Liver (tissue), 3 donors: Measurements from ENCODE around the gene CFAP73.

Experiments used
- EGR1 ChIP-seq, 2 donors: IDR thresholded peaks; 2 replicates each; pipeline ENCODE4 v1.6.1; 2016 to 2018; ENCODE audit warnings: antibody characterized with exemption in 2 of 2, low read depth in 2 of 2
- GABPA ChIP-seq, 2 donors: IDR thresholded peaks in 1 of 2; conservative IDR thresholded peaks in 1 of 2; 2 replicates each; pipeline ENCODE4 v1.6.1; 2016; ENCODE audit warnings: antibody characterized with exemption in 2 of 2, mild to moderate bottlenecking in 1 of 2, moderate library complexity in 1 of 2
- NR2F2 ChIP-seq: IDR thresholded peaks from 2 replicates; pipeline ENCODE4 v1.6.1; 2016; ENCODE audit warnings: antibody characterized with exemption
- RAD21 ChIP-seq, 2 donors: IDR thresholded peaks; 2 replicates each; pipeline ENCODE4 v1.6.1; 2016; ENCODE audit warnings: antibody characterized with exemption in 2 of 2, mild to moderate bottlenecking in 2 of 2
- RXRA ChIP-seq, 2 donors: IDR thresholded peaks; 2 replicates each; pipeline ENCODE4 v1.6.1; 2017 to 2018; ENCODE audit warnings: antibody characterized with exemption in 2 of 2, mild to moderate bottlenecking in 1 of 2
- SP1 ChIP-seq: IDR thresholded peaks from 2 replicates; pipeline ENCODE4 v1.6.1; 2018; ENCODE audit warnings: antibody characterized with exemption, mild to moderate bottlenecking
- TAF1 ChIP-seq: conservative IDR thresholded peaks from 2 replicates; pipeline ENCODE4 v1.6.1; 2016; ENCODE audit warnings: antibody characterized with exemption, mild to moderate bottlenecking
- YY1 ChIP-seq: IDR thresholded peaks from 2 replicates; pipeline ENCODE4 v1.6.1; 2016; ENCODE audit warnings: antibody characterized with exemption, mild to moderate bottlenecking
- TF ChIP-seq, protein P1 (sequence below): fragments of 150-350 bp; IDR thresholded peaks from 2 replicates; pipeline ENCODE4 v1.5.1; 2017; ENCODE audit warnings: improper control_type of control experiment, low read depth, low read length; ENCODE audit not compliant: missing input control
- TF ChIP-seq, protein P2 (sequence below): IDR thresholded peaks from 2 replicates; pipeline ENCODE4 v1.6.1; 2016; ENCODE audit warnings: antibody characterized with exemption
- TF ChIP-seq, protein P3 (sequence below): IDR thresholded peaks from 2 replicates; pipeline ENCODE4 v1.6.1; 2016; ENCODE audit warnings: antibody characterized with exemption, mild to moderate bottlenecking
- TF ChIP-seq, protein P4 (sequence below): IDR thresholded peaks from 2 replicates; pipeline ENCODE4 v1.6.1; 2016; ENCODE audit warnings: antibody characterized with exemption
- donor health status: healthy.
- donor health status: healthy.

DNA sequence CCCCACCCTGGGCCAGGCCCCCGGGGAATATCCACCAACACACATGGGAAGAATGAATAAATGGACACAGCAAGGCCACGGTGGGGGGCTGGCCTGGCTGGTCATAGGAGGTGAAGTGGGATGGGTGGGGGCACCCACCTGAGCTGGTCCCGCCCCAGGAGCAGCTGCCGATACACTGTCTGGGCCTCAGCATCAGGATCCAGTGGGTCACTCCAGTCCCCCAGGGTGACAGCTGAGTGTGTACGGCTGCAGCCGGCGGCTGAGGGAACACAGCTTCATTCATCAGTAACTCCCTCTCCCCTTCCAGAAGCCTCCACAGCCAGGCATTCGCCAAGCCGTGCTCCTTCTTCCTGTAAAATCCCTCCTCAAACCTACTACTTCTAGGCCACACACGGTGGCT lies 47.8 kb upstream of the CFAP73 start:
- TF ChIP-seq, protein P1, sequence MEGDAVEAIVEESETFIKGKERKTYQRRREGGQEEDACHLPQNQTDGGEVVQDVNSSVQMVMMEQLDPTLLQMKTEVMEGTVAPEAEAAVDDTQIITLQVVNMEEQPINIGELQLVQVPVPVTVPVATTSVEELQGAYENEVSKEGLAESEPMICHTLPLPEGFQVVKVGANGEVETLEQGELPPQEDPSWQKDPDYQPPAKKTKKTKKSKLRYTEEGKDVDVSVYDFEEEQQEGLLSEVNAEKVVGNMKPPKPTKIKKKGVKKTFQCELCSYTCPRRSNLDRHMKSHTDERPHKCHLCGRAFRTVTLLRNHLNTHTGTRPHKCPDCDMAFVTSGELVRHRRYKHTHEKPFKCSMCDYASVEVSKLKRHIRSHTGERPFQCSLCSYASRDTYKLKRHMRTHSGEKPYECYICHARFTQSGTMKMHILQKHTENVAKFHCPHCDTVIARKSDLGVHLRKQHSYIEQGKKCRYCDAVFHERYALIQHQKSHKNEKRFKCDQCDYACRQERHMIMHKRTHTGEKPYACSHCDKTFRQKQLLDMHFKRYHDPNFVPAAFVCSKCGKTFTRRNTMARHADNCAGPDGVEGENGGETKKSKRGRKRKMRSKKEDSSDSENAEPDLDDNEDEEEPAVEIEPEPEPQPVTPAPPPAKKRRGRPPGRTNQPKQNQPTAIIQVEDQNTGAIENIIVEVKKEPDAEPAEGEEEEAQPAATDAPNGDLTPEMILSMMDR: no peak
- TF ChIP-seq RAD21 (IDR thresholded peaks at IDR 0.05) (no peak), RXRA (IDR thresholded peaks at IDR 0.05) (no peak), NR2F2 (no peak), SP1 (no peak), YY1 (no peak), TAF1 (no peak), GABPA (IDR thresholded peaks at IDR 0.05 in 1 of 2, conservative IDR thresholded peaks at IDR 0.05 in 1 of 2) (no peak), EGR1 (IDR thresholded peaks at IDR 0.05; ENCODE audit: low read depth in 2 of 2) (no peak)
- TF ChIP-seq, protein P2, sequence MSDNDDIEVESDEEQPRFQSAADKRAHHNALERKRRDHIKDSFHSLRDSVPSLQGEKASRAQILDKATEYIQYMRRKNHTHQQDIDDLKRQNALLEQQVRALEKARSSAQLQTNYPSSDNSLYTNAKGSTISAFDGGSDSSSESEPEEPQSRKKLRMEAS: no peak
- TF ChIP-seq, protein P3, sequence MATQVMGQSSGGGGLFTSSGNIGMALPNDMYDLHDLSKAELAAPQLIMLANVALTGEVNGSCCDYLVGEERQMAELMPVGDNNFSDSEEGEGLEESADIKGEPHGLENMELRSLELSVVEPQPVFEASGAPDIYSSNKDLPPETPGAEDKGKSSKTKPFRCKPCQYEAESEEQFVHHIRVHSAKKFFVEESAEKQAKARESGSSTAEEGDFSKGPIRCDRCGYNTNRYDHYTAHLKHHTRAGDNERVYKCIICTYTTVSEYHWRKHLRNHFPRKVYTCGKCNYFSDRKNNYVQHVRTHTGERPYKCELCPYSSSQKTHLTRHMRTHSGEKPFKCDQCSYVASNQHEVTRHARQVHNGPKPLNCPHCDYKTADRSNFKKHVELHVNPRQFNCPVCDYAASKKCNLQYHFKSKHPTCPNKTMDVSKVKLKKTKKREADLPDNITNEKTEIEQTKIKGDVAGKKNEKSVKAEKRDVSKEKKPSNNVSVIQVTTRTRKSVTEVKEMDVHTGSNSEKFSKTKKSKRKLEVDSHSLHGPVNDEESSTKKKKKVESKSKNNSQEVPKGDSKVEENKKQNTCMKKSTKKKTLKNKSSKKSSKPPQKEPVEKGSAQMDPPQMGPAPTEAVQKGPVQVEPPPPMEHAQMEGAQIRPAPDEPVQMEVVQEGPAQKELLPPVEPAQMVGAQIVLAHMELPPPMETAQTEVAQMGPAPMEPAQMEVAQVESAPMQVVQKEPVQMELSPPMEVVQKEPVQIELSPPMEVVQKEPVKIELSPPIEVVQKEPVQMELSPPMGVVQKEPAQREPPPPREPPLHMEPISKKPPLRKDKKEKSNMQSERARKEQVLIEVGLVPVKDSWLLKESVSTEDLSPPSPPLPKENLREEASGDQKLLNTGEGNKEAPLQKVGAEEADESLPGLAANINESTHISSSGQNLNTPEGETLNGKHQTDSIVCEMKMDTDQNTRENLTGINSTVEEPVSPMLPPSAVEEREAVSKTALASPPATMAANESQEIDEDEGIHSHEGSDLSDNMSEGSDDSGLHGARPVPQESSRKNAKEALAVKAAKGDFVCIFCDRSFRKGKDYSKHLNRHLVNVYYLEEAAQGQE: no peak
- TF ChIP-seq, protein P4, sequence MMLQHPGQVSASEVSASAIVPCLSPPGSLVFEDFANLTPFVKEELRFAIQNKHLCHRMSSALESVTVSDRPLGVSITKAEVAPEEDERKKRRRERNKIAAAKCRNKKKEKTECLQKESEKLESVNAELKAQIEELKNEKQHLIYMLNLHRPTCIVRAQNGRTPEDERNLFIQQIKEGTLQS: no peak
